GM12873 (cell line): ENCODE measurements around the gene CREG1.

Experiments used
- TF ChIP-seq, protein P1 (sequence below): IDR thresholded peaks from 2 replicates; pipeline ENCODE4 v1.5.1; 2012; ENCODE audit warnings: low read depth, mild to moderate bottlenecking, moderate library complexity, low read length, control low read depth; ENCODE audit not compliant: insufficient read depth; ENCODE audit errors: missing control alignments

Gene CREG1

DNA sequence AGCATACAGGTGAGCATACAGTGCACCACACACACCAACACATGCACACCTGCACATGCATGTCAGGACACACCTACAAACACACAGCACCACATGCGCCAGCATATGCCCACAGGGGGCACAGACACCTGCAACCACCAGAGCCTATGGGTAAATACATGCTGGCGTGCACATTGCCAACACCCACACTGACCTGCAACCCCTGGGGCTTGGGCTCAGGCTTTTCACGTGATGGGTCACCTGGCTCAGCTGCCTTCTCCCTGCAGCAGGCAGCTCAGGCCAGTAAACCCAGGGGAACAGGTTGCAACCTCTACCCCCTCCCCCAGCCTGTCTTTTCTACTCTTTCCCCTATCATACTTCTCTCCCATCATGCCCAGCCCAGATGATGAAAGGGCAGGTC is 43.3 kb downstream of the CREG1 start:
- TF ChIP-seq, protein P1, sequence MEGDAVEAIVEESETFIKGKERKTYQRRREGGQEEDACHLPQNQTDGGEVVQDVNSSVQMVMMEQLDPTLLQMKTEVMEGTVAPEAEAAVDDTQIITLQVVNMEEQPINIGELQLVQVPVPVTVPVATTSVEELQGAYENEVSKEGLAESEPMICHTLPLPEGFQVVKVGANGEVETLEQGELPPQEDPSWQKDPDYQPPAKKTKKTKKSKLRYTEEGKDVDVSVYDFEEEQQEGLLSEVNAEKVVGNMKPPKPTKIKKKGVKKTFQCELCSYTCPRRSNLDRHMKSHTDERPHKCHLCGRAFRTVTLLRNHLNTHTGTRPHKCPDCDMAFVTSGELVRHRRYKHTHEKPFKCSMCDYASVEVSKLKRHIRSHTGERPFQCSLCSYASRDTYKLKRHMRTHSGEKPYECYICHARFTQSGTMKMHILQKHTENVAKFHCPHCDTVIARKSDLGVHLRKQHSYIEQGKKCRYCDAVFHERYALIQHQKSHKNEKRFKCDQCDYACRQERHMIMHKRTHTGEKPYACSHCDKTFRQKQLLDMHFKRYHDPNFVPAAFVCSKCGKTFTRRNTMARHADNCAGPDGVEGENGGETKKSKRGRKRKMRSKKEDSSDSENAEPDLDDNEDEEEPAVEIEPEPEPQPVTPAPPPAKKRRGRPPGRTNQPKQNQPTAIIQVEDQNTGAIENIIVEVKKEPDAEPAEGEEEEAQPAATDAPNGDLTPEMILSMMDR: no peak

DNA sequence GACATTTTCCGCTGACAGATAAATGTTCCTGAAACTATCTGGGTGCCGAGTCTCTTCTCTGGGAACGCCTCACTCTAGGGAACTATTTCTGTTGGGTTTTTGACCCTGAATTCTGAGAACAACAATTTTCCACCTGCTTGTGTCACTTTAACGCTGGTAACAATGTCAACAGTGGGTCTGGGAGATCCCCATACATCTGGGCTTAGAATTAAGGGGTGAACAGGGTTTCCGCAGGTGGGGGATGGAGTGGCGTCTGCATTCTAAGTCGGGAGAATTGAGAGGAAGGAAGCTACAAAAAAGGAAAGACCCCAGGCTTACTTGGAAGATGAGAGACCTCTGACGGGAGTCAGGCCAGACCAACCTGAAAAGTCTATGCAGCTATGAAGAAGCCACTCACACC is 44.0 kb downstream of the CREG1 start:
- TF ChIP-seq, protein P1: no peak

DNA sequence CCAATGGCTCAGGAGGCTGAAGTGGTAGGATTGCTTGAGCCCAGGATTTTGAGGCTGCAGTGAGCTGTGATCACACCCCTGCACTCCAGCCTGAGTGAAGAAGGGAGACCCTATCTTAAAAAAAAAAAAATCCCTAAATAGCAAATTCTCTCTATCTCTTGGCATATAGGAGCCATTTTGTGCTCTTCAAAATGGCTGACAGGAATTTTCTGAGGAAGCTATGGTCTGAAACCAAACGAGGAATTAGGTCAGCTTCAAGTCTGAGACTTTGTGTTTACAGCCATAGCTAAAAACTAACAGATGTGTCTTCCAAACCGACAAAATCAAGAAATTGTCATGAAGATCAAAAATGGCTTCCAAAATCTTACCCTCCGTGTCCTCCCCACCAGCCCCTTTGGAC is 45.8 kb downstream of the CREG1 start:
- TF ChIP-seq, protein P1: no peak

DNA sequence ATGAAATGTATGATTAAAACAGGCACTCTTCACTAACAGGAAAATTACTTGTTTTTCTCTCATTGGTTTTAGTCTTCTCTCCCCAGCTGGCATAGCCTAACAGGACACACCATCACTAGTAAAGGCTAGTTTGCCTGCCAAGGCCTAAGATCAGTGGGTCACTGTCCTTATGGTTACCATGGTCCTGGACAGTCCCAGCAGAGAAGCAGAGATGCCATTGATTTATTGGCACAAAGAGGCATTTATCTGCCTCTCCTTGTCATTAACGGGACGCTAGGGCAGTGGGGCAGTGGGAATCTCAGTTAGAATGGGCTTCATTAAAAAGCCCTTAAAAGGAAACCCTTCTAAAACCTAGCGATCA is 49.1 kb downstream of the CREG1 start:
- TF ChIP-seq, protein P1: no peak

DNA sequence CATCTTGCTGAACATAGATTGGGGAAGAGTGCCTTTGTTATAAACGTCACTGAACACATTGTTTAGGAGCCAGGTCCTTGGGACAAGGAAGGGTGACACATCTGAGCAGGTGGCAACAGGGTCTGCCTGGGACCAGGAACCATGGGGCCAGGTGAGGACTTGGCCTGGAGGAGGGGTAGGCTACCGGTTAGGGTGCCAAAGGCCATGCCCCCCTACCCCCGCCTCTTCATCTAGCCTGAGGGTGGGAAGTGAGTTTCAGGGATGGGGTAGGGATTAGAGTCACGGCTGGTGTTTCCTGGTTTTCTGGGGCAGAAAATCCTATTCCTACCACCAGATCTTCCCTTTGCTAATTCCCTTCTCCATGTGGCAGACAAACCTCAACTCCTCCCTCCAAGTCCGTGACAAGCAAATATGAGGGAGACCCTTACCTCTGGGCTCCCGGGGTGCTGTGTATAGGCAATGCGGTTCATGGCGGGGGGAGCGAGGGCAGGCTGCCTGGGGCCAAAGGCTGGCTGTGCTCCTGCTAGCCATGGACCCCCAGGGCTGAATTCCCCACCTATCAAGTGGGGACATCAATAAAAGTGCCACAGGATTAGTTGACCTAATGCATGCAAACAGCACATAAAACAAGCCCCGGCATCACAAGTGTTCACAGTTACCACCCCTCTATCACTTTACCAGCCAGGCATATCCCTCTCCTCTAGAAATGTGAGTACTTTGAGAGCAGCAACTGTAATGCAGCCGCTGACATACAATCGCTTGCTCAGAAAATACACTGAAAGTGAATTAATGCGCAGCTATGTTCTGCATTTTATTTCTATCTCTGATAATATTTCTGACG is 49.7 kb downstream of the CREG1 start:
- TF ChIP-seq, protein P1: no peak

DNA sequence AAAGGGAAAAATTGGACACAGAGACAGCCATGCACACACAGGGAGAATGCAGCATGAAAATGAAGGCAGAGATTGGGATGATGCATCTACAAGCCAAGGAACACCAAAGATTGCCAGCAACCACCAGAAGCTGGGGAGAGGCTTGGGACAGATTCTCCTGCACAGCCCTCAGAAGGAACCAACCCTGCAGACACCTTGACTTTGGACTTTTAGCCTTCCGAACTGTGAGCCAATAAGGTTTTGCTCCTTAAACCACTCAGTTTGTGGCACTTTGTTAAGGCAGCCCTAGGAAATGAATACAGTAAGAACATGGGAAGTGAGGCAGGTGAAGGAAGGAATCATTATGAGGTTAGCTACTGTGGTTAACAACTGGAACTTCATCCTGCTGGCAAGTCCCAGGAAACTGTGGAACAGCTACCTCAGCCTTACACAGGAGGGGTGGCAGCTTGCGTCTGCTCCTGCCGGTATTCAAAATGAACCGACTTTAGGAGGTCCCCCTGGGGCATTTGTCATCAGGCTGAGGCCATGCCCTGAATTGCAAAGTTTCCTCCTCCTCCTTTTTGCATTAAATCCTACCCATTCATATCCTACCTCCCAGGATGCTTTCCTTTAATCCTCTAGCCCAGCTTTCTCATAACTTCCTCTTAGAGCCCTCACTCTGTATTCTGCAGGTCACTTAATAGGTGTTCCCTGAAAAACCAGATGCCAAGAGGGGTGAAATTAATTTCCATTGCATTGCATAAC is 50.7 kb downstream of the CREG1 start:
- TF ChIP-seq, protein P1: no peak

DNA sequence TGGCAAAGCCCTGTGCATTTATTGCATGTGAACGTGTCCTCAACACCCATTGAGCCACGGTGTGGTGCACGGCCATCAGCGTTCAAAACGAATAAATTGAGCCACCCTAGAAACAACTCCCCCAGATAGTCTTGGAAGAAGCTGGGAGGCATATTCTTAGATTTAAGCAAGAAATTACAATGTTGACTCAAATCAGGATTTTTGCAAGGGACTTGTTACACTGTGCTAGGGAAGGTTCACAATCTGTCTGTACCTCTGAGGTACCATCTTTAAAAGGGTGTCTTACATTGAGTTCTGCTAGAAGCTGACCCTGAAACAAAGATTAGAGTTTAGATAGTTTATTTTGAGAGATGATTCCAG is 51.4 kb downstream of the CREG1 start:
- TF ChIP-seq, protein P1: no peak
